GM12892 (cell line): ENCODE results near the gene IFT20.

Experiments
- POLR2A ChIP-seq: IDR thresholded peaks from 2 replicates; pipeline ENCODE4 v1.6.1; 2011; ENCODE audit warnings: low read depth, low read length, control low read depth
- POLR2AphosphoS5 ChIP-seq: IDR thresholded peaks from 2 replicates; pipeline ENCODE4 v1.6.1; 2011; ENCODE audit warnings: low read depth, low read length, control low read depth
- TAF1 ChIP-seq: IDR thresholded peaks from 2 replicates; pipeline ENCODE4 v1.6.1; 2011; ENCODE audit warnings: low read depth, mild to moderate bottlenecking, control low read depth, low read length, borderline replicate concordance

DNA sequence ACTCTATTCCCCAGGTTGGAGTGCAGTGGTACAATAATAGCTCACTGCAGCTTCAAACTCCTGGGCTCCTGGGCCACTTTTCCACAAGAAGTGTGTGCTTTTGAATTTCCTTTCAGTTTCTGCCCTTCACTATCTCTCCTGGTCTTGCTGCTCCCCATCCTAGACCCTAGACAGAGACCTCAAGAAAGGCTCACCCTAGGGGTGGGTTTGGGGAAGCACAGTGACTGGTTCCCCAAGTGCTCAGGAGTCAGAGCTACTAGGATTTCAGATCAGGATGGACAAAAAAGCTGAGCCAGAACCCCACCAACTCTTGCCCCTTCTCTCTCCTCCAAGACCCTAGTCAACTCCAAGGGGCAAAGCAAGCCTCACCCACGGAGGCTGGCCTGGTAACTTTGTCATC, 31.3 kb upstream of the IFT20 start:
- TF ChIP-seq POLR2A (no peak), POLR2AphosphoS5 (no peak), TAF1 (no peak)
